SU-DHL-6 (cell line): ENCODE measurements around the gene TPGS1.

Experiments used
- CTCF ChIP-seq: fragments of 200-600 bp; sonication (generic); IDR thresholded peaks from one replicate; pipeline ENCODE4 v1.5.1; 2017; ENCODE audit warnings: antibody characterized with exemption, mild to moderate bottlenecking, low read length, moderate library complexity; ENCODE audit not compliant: insufficient read depth, poor library complexity, severe bottlenecking
- EZH2phosphoT487 ChIP-seq: fragments of 200-600 bp; sonication (generic), shearing (Covaris generic); conservative IDR thresholded peaks from 2 replicates; pipeline ENCODE4 v1.6.1; 2018; ENCODE audit warnings: mild to moderate bottlenecking, antibody characterized with exemption, low read length, moderate library complexity, mixed read lengths

GRCh38 chr19:548886-549830, 41.9 kb downstream of the TPGS1 start:
- no peak for TF ChIP-seq CTCF
- TF ChIP-seq EZH2phosphoT487 = no peak
